ENCODE measurements around the gene RPUSD1.

RPUSD1 gene

GRCh38 chr16:833411-833810, 45.2 kb upstream of the RPUSD1 start:
- no peak for DNase-seq
- Histone ChIP-seq H3K14ac (ENCODE audit: low read length in 2 of 2) (no peak overlapping the region), H3K27ac (ENCODE audit: low read length, poor library complexity, severe bottlenecking) (no peak overlapping the region), H3K9ac (ENCODE audit: low read length) (no peak overlapping the region), H4K91ac (ENCODE audit: low read length) (no peak overlapping the region), H2AK5ac (ENCODE audit: low read length, severe bottlenecking) (no peak overlapping the region), H2BK120ac (ENCODE audit: low read depth, low read length) (no peak overlapping the region), H3K4me1 (ENCODE audit: control insufficient read depth, insufficient read depth, low read depth, low read length) (no peaks in the 10 kb centered on the region), H3K18ac (ENCODE audit: low read depth in 1 of 2, low read length in 2 of 2) (no peak overlapping the region), H3K9me3 (ENCODE audit: control insufficient read depth, low read length) (peaks cover 28% of the 10 kb centered on the region), H3K4me2 (ENCODE audit: low read length, poor library complexity, severe bottlenecking) (no peak overlapping the region), H2AFZ (ENCODE audit: low read depth, low read length) (no peak overlapping the region), H3K23ac (ENCODE audit: low read length in 2 of 2) (no peak overlapping the region), H3K4me3 (ENCODE audit: insufficient read depth in 1 of 2, low read depth in 1 of 2, low read length in 2 of 2) (no peak overlapping the region), H4K8ac (ENCODE audit: low read length) (no peak overlapping the region), H2BK12ac (ENCODE audit: low read length in 2 of 2) (no peak overlapping the region), H2BK15ac (ENCODE audit: low read depth, poor library complexity, severe bottlenecking) (no peak overlapping the region), H3K4ac (ENCODE audit: low read depth in 1 of 2, low read length in 2 of 2) (no peak overlapping the region), H3K79me1 (replicated peaks; ENCODE audit: low read length, poor library complexity, severe bottlenecking) (no peaks in the 10 kb centered on the region), H2BK5ac (ENCODE audit: low read depth, low read length, poor library complexity, severe bottlenecking) (no peak overlapping the region), H3K36me3 (ENCODE audit: control insufficient read depth in 1 of 2, insufficient read depth in 2 of 2, low read depth in 1 of 2, low read length in 2 of 2) (no peaks in the 10 kb centered on the region), H3K27me3 (ENCODE audit: control insufficient read depth in 1 of 2, insufficient read depth in 1 of 2, low read length in 2 of 2) (peaks cover 0 to 29% of the 10 kb centered on the region in 2 experiments)
- 84% methylated on average over 14 of the region's 14 CpGs for WGBS

DNA sequence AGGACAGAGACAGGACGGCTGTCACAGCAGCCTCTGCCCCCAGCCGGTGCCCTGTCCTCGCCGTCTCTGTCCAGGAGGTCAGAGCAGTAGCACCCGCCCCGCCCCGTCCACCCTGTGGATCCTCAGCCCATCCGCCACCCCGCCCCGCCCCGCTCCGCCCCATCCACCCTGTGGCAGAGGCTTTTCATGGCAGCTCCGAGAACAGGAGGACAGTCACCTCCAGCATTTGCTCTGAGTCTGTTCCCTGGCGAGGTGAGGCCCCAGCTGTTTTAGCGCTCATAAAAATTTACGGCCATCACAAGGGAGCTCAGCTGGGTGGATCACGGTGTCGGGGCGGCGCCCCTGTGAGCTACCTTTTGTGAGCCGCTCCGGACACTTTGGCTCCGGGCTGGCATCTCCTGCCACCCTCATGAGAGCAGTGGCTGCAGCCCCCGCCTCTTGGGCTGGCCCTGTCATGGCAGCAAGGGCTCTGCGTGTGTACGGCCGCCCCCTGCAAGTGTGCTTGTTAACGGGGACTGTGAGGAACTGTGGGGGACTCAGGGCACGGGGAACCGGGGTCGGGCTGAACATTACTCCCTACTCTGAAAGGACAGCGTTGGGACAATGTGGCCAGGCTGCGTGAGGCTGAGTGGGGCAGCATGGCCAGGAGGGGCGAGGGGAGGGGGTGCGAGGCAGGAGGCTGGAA, 44.6 kb upstream of the RPUSD1 start:
- H4K8ac ChIP-seq (ENCODE audit: low read length) = no peak overlapping the region
- no peak overlapping the region for H2BK15ac ChIP-seq (ENCODE audit: low read depth, poor library complexity, severe bottlenecking)
- peaks cover 0 to 35% of the 10 kb centered on the region in 2 experiments for H3K27me3 ChIP-seq (ENCODE audit: control insufficient read depth in 1 of 2, insufficient read depth in 1 of 2, low read length in 2 of 2)
- H2BK5ac ChIP-seq (ENCODE audit: low read depth, low read length, poor library complexity, severe bottlenecking) = no peak overlapping the region
- H4K91ac ChIP-seq (ENCODE audit: low read length) = peak overlapping the region; percentile 12
- no peak overlapping the region for H3K4me3 ChIP-seq (ENCODE audit: insufficient read depth in 1 of 2, low read depth in 1 of 2, low read length in 2 of 2)
- no peaks in the 10 kb centered on the region for H3K36me3 ChIP-seq (ENCODE audit: control insufficient read depth in 1 of 2, insufficient read depth in 2 of 2, low read depth in 1 of 2, low read length in 2 of 2)
- H2AFZ ChIP-seq (ENCODE audit: low read depth, low read length) = no peak overlapping the region
- H3K4me1 ChIP-seq (ENCODE audit: control insufficient read depth, insufficient read depth, low read depth, low read length) = no peaks in the 10 kb centered on the region
- H3K18ac ChIP-seq (ENCODE audit: low read depth in 1 of 2, low read length in 2 of 2) = no peak overlapping the region
- H3K23ac ChIP-seq (ENCODE audit: low read length in 2 of 2) = no peak overlapping the region
- H3K9ac ChIP-seq (ENCODE audit: low read length) = no peak overlapping the region
- H3K14ac ChIP-seq (ENCODE audit: low read length in 2 of 2) = no peak overlapping the region
- H3K27ac ChIP-seq (ENCODE audit: low read length, poor library complexity, severe bottlenecking) = no peak overlapping the region
- H3K4ac ChIP-seq (ENCODE audit: low read depth in 1 of 2, low read length in 2 of 2) = no peak overlapping the region
- peaks cover 24% of the 10 kb centered on the region for H3K9me3 ChIP-seq (ENCODE audit: control insufficient read depth, low read length)
- DNase-seq = no peak
- H2BK12ac ChIP-seq (ENCODE audit: low read length in 2 of 2) = no peak overlapping the region
- WGBS = 84% methylated on average over 30 of the region's 35 CpGs
- H3K4me2 ChIP-seq (ENCODE audit: low read length, poor library complexity, severe bottlenecking) = no peak overlapping the region
- no peak overlapping the region for H2BK120ac ChIP-seq (ENCODE audit: low read depth, low read length)
- no peak overlapping the region for H2AK5ac ChIP-seq (ENCODE audit: low read length, severe bottlenecking)
- no peaks in the 10 kb centered on the region for H3K79me1 ChIP-seq (replicated peaks; ENCODE audit: low read length, poor library complexity, severe bottlenecking)

GRCh38 chr16:831571-832413, 43.6 kb upstream of the RPUSD1 start:
- H3K4me2 ChIP-seq (ENCODE audit: low read length, poor library complexity, severe bottlenecking) = no peak overlapping the region
- no peak overlapping the region for H2BK15ac ChIP-seq (ENCODE audit: low read depth, poor library complexity, severe bottlenecking)
- H3K36me3 ChIP-seq (ENCODE audit: control insufficient read depth in 1 of 2, insufficient read depth in 2 of 2, low read depth in 1 of 2, low read length in 2 of 2) = no peaks in the 10 kb centered on the region
- no peak overlapping the region for H3K27ac ChIP-seq (ENCODE audit: low read length, poor library complexity, severe bottlenecking)
- H4K8ac ChIP-seq (ENCODE audit: low read length) = no peak overlapping the region
- peaks cover 0 to 44% of the 10 kb centered on the region in 2 experiments for H3K27me3 ChIP-seq (ENCODE audit: control insufficient read depth in 1 of 2, insufficient read depth in 1 of 2, low read length in 2 of 2)
- no peaks in the 10 kb centered on the region for H3K79me1 ChIP-seq (replicated peaks; ENCODE audit: low read length, poor library complexity, severe bottlenecking)
- no peaks in the 10 kb centered on the region for H3K4me1 ChIP-seq (ENCODE audit: control insufficient read depth, insufficient read depth, low read depth, low read length)
- H2AK5ac ChIP-seq (ENCODE audit: low read length, severe bottlenecking) = no peak overlapping the region
- no peak overlapping the region for H4K91ac ChIP-seq (ENCODE audit: low read length)
- no peak for DNase-seq
- H3K9ac ChIP-seq (ENCODE audit: low read length) = no peak overlapping the region
- no peak overlapping the region for H3K23ac ChIP-seq (ENCODE audit: low read length in 2 of 2)
- no peak overlapping the region for H3K14ac ChIP-seq (ENCODE audit: low read length in 2 of 2)
- 84% methylated on average over 23 of the region's 27 CpGs for WGBS
- no peak overlapping the region for H2AFZ ChIP-seq (ENCODE audit: low read depth, low read length)
- H2BK12ac ChIP-seq (ENCODE audit: low read length in 2 of 2) = no peak overlapping the region
- no peak overlapping the region for H3K4me3 ChIP-seq (ENCODE audit: insufficient read depth in 1 of 2, low read depth in 1 of 2, low read length in 2 of 2)
- no peak overlapping the region for H2BK5ac ChIP-seq (ENCODE audit: low read depth, low read length, poor library complexity, severe bottlenecking)
- H3K4ac ChIP-seq (ENCODE audit: low read depth in 1 of 2, low read length in 2 of 2) = no peak overlapping the region
- H2BK120ac ChIP-seq (ENCODE audit: low read depth, low read length) = no peak overlapping the region
- H3K18ac ChIP-seq (ENCODE audit: low read depth in 1 of 2, low read length in 2 of 2) = no peak overlapping the region
- H3K9me3 ChIP-seq (ENCODE audit: control insufficient read depth, low read length) = peaks cover 22% of the 10 kb centered on the region

- Histone ChIP-seq H3K4me2 (ENCODE audit: low read length, poor library complexity, severe bottlenecking) (no peak overlapping the region), H2BK15ac (ENCODE audit: low read depth, poor library complexity, severe bottlenecking) (no peak overlapping the region), H3K36me3 (ENCODE audit: control insufficient read depth in 1 of 2, insufficient read depth in 2 of 2, low read depth in 1 of 2, low read length in 2 of 2) (no peaks in the 10 kb centered on the region), H4K8ac (ENCODE audit: low read length) (no peak overlapping the region), H4K91ac (ENCODE audit: low read length) (no peak overlapping the region), H2BK120ac (ENCODE audit: low read depth, low read length) (no peak overlapping the region), H3K4me3 (ENCODE audit: insufficient read depth in 1 of 2, low read depth in 1 of 2, low read length in 2 of 2) (no peak overlapping the region), H3K4ac (ENCODE audit: low read depth in 1 of 2, low read length in 2 of 2) (no peak overlapping the region), H2AK5ac (ENCODE audit: low read length, severe bottlenecking) (no peak overlapping the region), H3K14ac (ENCODE audit: low read length in 2 of 2) (no peak overlapping the region), H3K27ac (ENCODE audit: low read length, poor library complexity, severe bottlenecking) (no peak overlapping the region), H3K23ac (ENCODE audit: low read length in 2 of 2) (no peak overlapping the region), H2BK5ac (ENCODE audit: low read depth, low read length, poor library complexity, severe bottlenecking) (no peak overlapping the region), H2BK12ac (ENCODE audit: low read length in 2 of 2) (no peak overlapping the region), H3K9ac (ENCODE audit: low read length) (no peak overlapping the region), H3K79me1 (replicated peaks; ENCODE audit: low read length, poor library complexity, severe bottlenecking) (no peaks in the 10 kb centered on the region), H3K18ac (ENCODE audit: low read depth in 1 of 2, low read length in 2 of 2) (no peak overlapping the region), H3K4me1 (ENCODE audit: control insufficient read depth, insufficient read depth, low read depth, low read length) (no peaks in the 10 kb centered on the region), H2AFZ (ENCODE audit: low read depth, low read length) (no peak overlapping the region), H3K9me3 (ENCODE audit: control insufficient read depth, low read length) (peaks cover 15% of the 10 kb centered on the region), H3K27me3 (ENCODE audit: control insufficient read depth in 1 of 2, insufficient read depth in 1 of 2, low read length in 2 of 2) (peaks cover 0 to 48% of the 10 kb centered on the region in 2 experiments)
- WGBS = 88% methylated on average over 24 of the region's 24 CpGs
- no peak for DNase-seq
Observed at GRCh38 chr16:830871-831570, 42.8 kb upstream of the RPUSD1 start.
